ENCODE results near the gene ARHGAP40. TPM values are rescaled to one million over a fixed set of nuclear protein-coding genes. Genes with fewer than 3 reads are reported as not detected.

The ARHGAP40 gene
- total and polyA plus RNA-seq, 2 of the 13 experiments (the other 11 are each of a cell fraction or from before 2014, with no cell fraction given), result 0.75 to 2.1 TPM

GRCh38 chr20:38667417-38667956, 65.9 kb downstream of the ARHGAP40 start (continued):
- TF ChIP-seq ZNF318 (CRISPR knock-in tag; IDR thresholded peaks at IDR 0.05), result no peak
- TF ChIP-seq ZFP62 (CRISPR knock-in tag; IDR thresholded peaks at IDR 0.05), result no peak
- TF ChIP-seq HMGA1 (CRISPR knock-in tag; conservative IDR thresholded peaks at IDR 0.05), result no peak
- TF ChIP-seq ZGPAT (CRISPR knock-in tag; IDR thresholded peaks at IDR 0.05), result peak; percentile 87
- no peak for TF ChIP-seq SRSF9 (IDR thresholded peaks at IDR 0.05; ENCODE audit: borderline replicate concordance, insufficient read depth, low read depth, low read length, poor library complexity, severe bottlenecking)
- TF ChIP-seq PAWR (CRISPR knock-in tag; IDR thresholded peaks at IDR 0.05; ENCODE audit: borderline replicate concordance), result no peak; the same call in 1 of the 2 replicates
- TF ChIP-seq ZNF234 (CRISPR knock-in tag; conservative IDR thresholded peaks at IDR 0.05), result no peak
- TF ChIP-seq DBP (CRISPR knock-in tag; IDR thresholded peaks at IDR 0.05; ENCODE audit: not compliant biosample characterization), result no peak
- TF ChIP-seq FOXO1 (CRISPR knock-in tag; IDR thresholded peaks at IDR 0.05), result peak; percentile 68; the same call in 1 of the 2 replicates
- peak; percentile 84 for TF ChIP-seq HDAC1 (CRISPR knock-in tag; IDR thresholded peaks at IDR 0.05)
- TF ChIP-seq KDM4B (CRISPR knock-in tag; IDR thresholded peaks at IDR 0.05), result no peak
- TF ChIP-seq TAF15 (IDR thresholded peaks at IDR 0.05; ENCODE audit: low read depth, low read length, poor library complexity, severe bottlenecking), result no peak
- TF ChIP-seq ZNF34 (CRISPR knock-in tag; IDR thresholded peaks at IDR 0.05; ENCODE audit: borderline replicate concordance), result no peak
- no peak for TF ChIP-seq PAF1 (CRISPR knock-in tag; IDR thresholded peaks at IDR 0.05)
- TF ChIP-seq ZNF775 (CRISPR knock-in tag; IDR thresholded peaks at IDR 0.05; ENCODE audit: borderline replicate concordance), result no peak
- TF ChIP-seq ZNF841 (CRISPR knock-in tag; IDR thresholded peaks at IDR 0.05; ENCODE audit: borderline replicate concordance), result no peak
